ENCODE measurements around the gene WDR37. TPM values are rescaled to one million over a fixed set of nuclear protein-coding genes. Genes with fewer than 3 reads are reported as not detected.

Gene WDR37
- polyA plus RNA-seq, 2 of the 4 experiments (the other 2 are of a cell fraction) = 5.9 to 7.1 TPM

DNA sequence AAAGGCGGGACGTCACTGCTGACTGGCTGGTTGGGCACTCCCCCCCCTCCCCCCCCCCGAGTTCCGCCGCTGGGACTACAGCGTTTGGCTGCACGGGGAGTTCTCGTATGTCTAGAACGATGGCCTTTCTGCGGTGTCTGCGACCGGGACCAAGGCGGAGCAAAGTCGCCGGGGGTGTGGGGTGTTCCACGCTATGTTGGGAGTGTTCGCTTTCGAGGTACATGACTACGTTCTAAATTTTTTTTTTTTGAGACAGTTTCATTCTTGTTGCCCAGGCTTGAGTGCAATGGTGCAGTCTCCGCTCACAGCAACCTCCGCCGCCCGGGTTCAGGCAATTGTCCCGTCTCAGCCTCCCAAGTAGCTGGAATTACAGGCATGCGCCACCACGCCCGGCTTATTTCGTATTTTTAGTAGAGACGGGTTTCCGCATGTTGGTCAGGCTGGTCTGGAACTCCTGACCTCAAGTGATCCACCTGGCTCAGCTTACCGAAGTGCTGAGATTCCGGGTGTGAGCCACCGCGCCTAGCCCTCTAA, 6.7 kb upstream of the WDR37 start:
- H3K4me1 ChIP-seq = peaks cover 34% of the 10 kb centered on the region
- peak overlapping the region; percentile 74 for H3K4me2 ChIP-seq
- no peaks in the 10 kb centered on the region for H3K9me3 ChIP-seq
- peak overlapping the region; percentile 90 to 91 for H3K27ac ChIP-seq
- peak in 1 of 2 experiments; percentile 8; a peak in 3 of 6 replicates for ATAC-seq
- H3K4me3 ChIP-seq = peak overlapping the region; percentile 88
- TF ChIP-seq RARB (CRISPR knock-in tag; IDR thresholded peaks at IDR 0.05) = no peak
- peak; percentile 24; the same call in 1 of the 2 replicates for TF ChIP-seq KDM1A (IDR thresholded peaks at IDR 0.05; ENCODE audit: low read depth)
- TF ChIP-seq, protein P1, sequence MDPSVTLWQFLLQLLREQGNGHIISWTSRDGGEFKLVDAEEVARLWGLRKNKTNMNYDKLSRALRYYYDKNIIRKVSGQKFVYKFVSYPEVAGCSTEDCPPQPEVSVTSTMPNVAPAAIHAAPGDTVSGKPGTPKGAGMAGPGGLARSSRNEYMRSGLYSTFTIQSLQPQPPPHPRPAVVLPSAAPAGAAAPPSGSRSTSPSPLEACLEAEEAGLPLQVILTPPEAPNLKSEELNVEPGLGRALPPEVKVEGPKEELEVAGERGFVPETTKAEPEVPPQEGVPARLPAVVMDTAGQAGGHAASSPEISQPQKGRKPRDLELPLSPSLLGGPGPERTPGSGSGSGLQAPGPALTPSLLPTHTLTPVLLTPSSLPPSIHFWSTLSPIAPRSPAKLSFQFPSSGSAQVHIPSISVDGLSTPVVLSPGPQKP (IDR thresholded peaks at IDR 0.05; ENCODE audit: low read depth, low read length) = no peak
- TF ChIP-seq JUN (IDR thresholded peaks at IDR 0.05) = peak in 1 of 2 experiments; percentile 36; a peak in 2 of 5 replicates
- peak; percentile 90; the same call in 1 of the 2 replicates for TF ChIP-seq MAZ (IDR thresholded peaks at IDR 0.05; ENCODE audit: borderline replicate concordance, low read depth, low read length)
- TF ChIP-seq CHD4 (IDR thresholded peaks at IDR 0.05; ENCODE audit: borderline replicate concordance) = no peak
- FAIRE-seq = no peak
- ChIA-PET CTCF (no interaction called here), POLR2A (interaction anchor here (0.7 to 3.1 kb wide), 11 partner anchors 8 to 701 kb away, joined by 3 to 23 read pairs (median 4); partner anchors contain the start of genes GTPBP4 and LARP4B)
- WGBS (ENCODE audit: missing lambda C conversion rate) = 2% methylated on average over 32 of the region's 34 CpGs
- no peak for DNase-seq (ENCODE audit: low read depth in 1 of 2, low spot score in 1 of 2)

- ChIA-PET CTCF (interaction anchor here (0.6 kb wide), 1 partner anchor 137 kb away, joined by 4 read pairs; no protein-coding TSS in a partner anchor), POLR2A (interaction anchor here (1.5 to 3.1 kb wide), 3 partner anchors 9 to 62 kb away, joined by 3 to 23 read pairs (median 13); partner anchors contain the start of gene GTPBP4)
- DNase-seq (ENCODE audit: low read depth in 1 of 2, low spot score in 1 of 2) (peak in 1 of 2 experiments; percentile 31), FAIRE-seq (no peak), ATAC-seq (no peak)
- H3K27ac ChIP-seq = peak overlapping the region; percentile 90 to 91; a peak in 5 of 6 replicates
- TF ChIP-seq RCOR1 (IDR thresholded peaks at IDR 0.05; ENCODE audit: low read depth, low read length) = no peak
- no peak for TF ChIP-seq HOXA7 (CRISPR knock-in tag; IDR thresholded peaks at IDR 0.05)
- TF ChIP-seq ESRRA (IDR thresholded peaks at IDR 0.05; ENCODE audit: borderline replicate concordance, low read length) = no peak
- no peak for TF ChIP-seq MYC (IDR thresholded peaks at IDR 0.05; ENCODE audit: borderline replicate concordance, low read length)
- no peak for TF ChIP-seq EHF (CRISPR knock-in tag; IDR thresholded peaks at IDR 0.05)
- TF ChIP-seq HOXB13 (CRISPR knock-in tag; IDR thresholded peaks at IDR 0.05; ENCODE audit: low read depth) = no peak
- no peak for TF ChIP-seq SMC3 (IDR thresholded peaks at IDR 0.05)
- TF ChIP-seq ZNF302 (CRISPR knock-in tag; IDR thresholded peaks at IDR 0.05) = no peak
- TF ChIP-seq HOXB5 (CRISPR knock-in tag; IDR thresholded peaks at IDR 0.05) = no peak
- 41% methylated on average over 5 of the region's 5 CpGs for WGBS (ENCODE audit: missing lambda C conversion rate)
- H3K9me3 ChIP-seq = no peaks in the 10 kb centered on the region
- H3K4me2 ChIP-seq = peak overlapping the region; percentile 74
- H3K4me3 ChIP-seq = peak overlapping the region; percentile 88
- peaks cover 41% of the 10 kb centered on the region for H3K4me1 ChIP-seq
Measured at GRCh38 chr10:1050145-1050544, 6.0 kb upstream of the WDR37 start.

DNA sequence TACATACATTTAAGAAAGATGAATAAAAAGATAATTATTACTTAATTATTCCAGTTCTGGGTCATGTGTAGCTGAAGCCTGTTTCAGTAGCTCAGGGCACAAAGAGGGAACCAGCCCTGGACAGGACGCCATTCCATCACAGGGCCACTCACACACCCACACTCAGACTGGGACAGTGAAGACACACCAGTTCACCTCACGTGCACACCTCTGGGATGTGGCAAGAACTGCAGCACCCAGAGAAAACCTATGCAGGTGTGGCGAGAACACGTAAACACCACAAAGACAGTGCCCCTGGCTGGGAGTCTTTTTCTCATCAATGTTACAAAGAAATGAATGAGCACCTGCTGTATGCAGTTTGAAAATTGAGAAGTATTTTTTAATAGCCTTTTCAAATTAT, 5.6 kb upstream of the WDR37 start:
- ATAC-seq (no peak), DNase-seq (ENCODE audit: low read depth in 1 of 2, low spot score in 1 of 2) (peak; percentile 49 to 62), FAIRE-seq (no peak)
- Histone ChIP-seq H3K4me1 (peaks cover 44% of the 10 kb centered on the region), H3K4me3 (peak overlapping the region; percentile 88), H3K4me2 (peak overlapping the region; percentile 74), H3K9me3 (no peaks in the 10 kb centered on the region), H3K27ac (no peak overlapping the region)
- no peak for TF ChIP-seq MYC (IDR thresholded peaks at IDR 0.05; ENCODE audit: borderline replicate concordance, low read length)
- peak; percentile 84 for TF ChIP-seq BHLHE40 (IDR thresholded peaks at IDR 0.05; ENCODE audit: low read depth, low read length)
- WGBS (ENCODE audit: missing lambda C conversion rate) = 61% methylated on average over 4 of the region's 4 CpGs
- POLR2A ChIA-PET = interaction anchor here (3.1 kb wide), 1 partner anchor 63 kb away, joined by 23 read pairs; the partner anchor contains the start of gene GTPBP4
- CTCF ChIA-PET = interaction anchor here (0.6 kb wide), 1 partner anchor 137 kb away, joined by 4 read pairs; no protein-coding TSS in a partner anchor

DNA sequence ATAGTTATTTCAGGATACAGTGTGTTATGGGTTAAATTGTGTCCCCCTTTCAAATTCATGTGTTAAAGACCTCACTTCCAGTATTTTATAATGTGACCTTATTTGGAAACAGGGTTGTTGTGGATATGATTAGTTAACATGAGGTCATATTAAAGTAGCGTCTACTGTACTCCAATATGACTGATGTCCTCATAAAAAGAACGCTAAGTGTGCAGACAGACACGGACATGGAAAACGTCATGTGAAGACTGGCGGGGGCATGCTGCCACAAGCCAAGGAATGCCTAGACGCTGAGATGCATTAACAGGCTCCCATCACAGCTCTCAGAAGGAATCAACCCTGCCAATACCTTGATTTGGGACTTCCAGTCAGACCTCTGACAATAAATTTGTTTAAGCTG, 1.5 kb upstream of the WDR37 start:
- FAIRE-seq = no peak

More for the DNA sequence above, 1.5 kb upstream of the WDR37 start:
- no peak for TF ChIP-seq HOXA7 (CRISPR knock-in tag; IDR thresholded peaks at IDR 0.05)
- no peak for TF ChIP-seq PHF8 (IDR thresholded peaks at IDR 0.05; ENCODE audit: borderline replicate concordance, low read depth)
- no peak for TF ChIP-seq HOXB13 (CRISPR knock-in tag; IDR thresholded peaks at IDR 0.05; ENCODE audit: low read depth)
- no peak for TF ChIP-seq RARB (CRISPR knock-in tag; IDR thresholded peaks at IDR 0.05)
- no peak for TF ChIP-seq POLR2A (IDR thresholded peaks at IDR 0.05; ENCODE audit: low read length)
- TF ChIP-seq FOSL2 (IDR thresholded peaks at IDR 0.05) = no peak
- no peak for TF ChIP-seq FOSL2 (CRISPR knock-in tag; IDR thresholded peaks at IDR 0.05)
- no peak for TF ChIP-seq NFE2L2 (conservative IDR thresholded peaks at IDR 0.05; ENCODE audit: low read length)
- Histone ChIP-seq H3K4me1 (peaks cover 46% of the 10 kb centered on the region), H3K9me3 (no peaks in the 10 kb centered on the region), H3K27ac (no peak overlapping the region), H3K4me2 (peak overlapping the region; percentile 72), H3K4me3 (peak overlapping the region; percentile 99; the same call in 2 of the 3 replicates)
- POLR2A ChIA-PET = no interaction called here
- CTCF ChIA-PET = no interaction called here
- DNase-seq (ENCODE audit: low read depth in 1 of 2, low spot score in 1 of 2) (no peak), ATAC-seq (no peak)
- WGBS (ENCODE audit: missing lambda C conversion rate) = 71% methylated on average over 6 of the region's 6 CpGs
